ENCODE measurements around the gene OGA.

DNA sequence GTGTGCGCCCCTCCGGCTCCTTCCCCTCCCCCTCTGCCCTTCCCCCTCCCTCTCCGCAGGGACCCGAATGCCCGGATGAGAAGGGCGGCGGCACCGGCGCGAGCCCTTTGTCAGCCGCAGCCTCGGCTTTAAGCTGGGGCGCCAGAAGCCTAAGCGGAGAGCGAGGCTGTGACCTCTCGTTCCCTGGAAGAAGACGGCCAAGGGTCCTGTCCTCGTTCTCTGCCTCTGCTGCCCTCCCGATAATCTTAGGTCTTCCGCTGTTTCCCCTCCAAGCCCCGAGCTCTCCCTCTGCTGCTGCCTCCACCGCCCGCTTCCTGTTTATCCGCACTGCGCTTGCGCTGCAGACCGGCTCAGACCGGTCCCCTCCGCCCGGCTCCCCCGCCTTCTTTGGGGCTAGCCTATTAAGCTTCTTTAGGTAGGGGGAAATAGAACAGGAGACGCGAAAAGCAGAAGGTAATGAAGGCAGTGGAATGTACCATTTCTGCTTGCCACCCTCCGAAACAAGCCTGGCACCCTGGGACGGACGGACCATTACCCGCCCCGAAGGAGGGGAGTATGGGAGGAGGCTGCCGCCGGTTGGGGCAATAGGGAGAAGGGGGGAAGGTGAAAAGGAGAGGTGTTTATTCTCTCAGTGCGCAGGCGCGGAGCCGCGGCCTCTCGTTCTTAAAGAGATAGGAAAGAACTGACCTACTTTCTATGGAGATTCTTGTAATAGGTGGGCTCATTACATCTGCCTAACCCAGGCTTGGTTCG, at the start of gene OGA:
- no peak for TF ChIP-seq EZH2 (IDR thresholded peaks at IDR 0.05; ENCODE audit: insufficient read depth, poor library complexity, severe bottlenecking)
- no peak for TF ChIP-seq EZH2phosphoT487 (IDR thresholded peaks at IDR 0.05; ENCODE audit: insufficient read depth, low read depth)
